IMR-90 (cell line): ENCODE measurements around the gene C20orf173.

Experiments used
- CTCF ChIP-seq: conservative IDR thresholded peaks from 2 replicates; pipeline ENCODE4 v1.5.1; 2012; ENCODE audit warnings: mild to moderate bottlenecking, low read depth, low read length, improper control_type of control experiment
- MAFK ChIP-seq: IDR thresholded peaks from 2 replicates; pipeline ENCODE4 v1.6.1; 2012; ENCODE audit warnings: low read depth, low read length, improper control_type of control experiment
- MAZ ChIP-seq: IDR thresholded peaks from 2 replicates; pipeline ENCODE4 v1.6.1; 2012; ENCODE audit warnings: low read depth, mild to moderate bottlenecking, low read length, improper control_type of control experiment, moderate library complexity, borderline replicate concordance
- MXI1 ChIP-seq: IDR thresholded peaks from 2 replicates; pipeline ENCODE4 v1.6.1; 2012; ENCODE audit warnings: low read depth, mild to moderate bottlenecking, low read length, moderate library complexity, borderline replicate concordance
- POLR2A ChIP-seq: IDR thresholded peaks from 2 replicates; pipeline ENCODE4 v1.6.1; 2012; ENCODE audit warnings: mild to moderate bottlenecking, low read depth, low read length
- RAD21 ChIP-seq: IDR thresholded peaks from 2 replicates; pipeline ENCODE4 v1.6.1; 2012; ENCODE audit warnings: low read length, improper control_type of control experiment
- RCOR1 ChIP-seq: IDR thresholded peaks from 2 replicates; pipeline ENCODE4 v1.6.1; 2012; ENCODE audit warnings: mild to moderate bottlenecking, low read length, improper control_type of control experiment; ENCODE audit not compliant: insufficient replicate concordance
- SMC3 ChIP-seq: fragments of 150-350 bp; IDR thresholded peaks from 2 replicates; pipeline ENCODE4 v1.6.1; 2016; ENCODE audit warnings: low read depth, mild to moderate bottlenecking, antibody characterized with exemption, low read length, moderate library complexity
- TF ChIP-seq, protein P1 (sequence below): fragments of 150-350 bp; IDR thresholded peaks from 2 replicates; pipeline ENCODE4 v1.6.1; 2017; ENCODE audit warnings: mild to moderate bottlenecking, antibody characterized with exemption, low read length, low read depth

DNA sequence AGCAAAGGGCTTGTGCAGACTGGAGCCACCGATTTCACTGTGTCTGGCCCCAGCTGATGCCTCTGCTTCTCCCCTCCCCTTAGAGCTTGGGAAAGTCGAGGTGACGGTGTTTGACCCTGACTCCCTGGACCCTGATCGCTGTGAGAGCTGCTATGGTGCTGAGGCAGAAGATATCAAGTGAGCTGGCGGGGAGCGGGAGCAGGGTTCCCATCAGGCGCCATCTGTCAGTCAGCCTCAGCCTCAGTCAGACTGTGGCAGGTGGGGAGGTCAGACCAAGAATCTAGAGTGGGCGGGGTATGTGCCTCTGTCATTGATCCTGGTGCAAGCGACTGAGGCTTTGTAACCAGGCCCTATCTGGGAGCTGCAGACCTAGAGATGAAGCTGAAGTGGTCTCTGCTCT lies 17.9 kb upstream of the C20orf173 start:
- no peak for TF ChIP-seq MAZ
- no peak for TF ChIP-seq CTCF
- no peak for TF ChIP-seq MXI1
- TF ChIP-seq, protein P1, sequence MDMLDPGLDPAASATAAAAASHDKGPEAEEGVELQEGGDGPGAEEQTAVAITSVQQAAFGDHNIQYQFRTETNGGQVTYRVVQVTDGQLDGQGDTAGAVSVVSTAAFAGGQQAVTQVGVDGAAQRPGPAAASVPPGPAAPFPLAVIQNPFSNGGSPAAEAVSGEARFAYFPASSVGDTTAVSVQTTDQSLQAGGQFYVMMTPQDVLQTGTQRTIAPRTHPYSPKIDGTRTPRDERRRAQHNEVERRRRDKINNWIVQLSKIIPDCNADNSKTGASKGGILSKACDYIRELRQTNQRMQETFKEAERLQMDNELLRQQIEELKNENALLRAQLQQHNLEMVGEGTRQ = no peak
- no peak for TF ChIP-seq POLR2A
- TF ChIP-seq SMC3 = no peak
- no peak for TF ChIP-seq RAD21
- no peak for TF ChIP-seq RCOR1
- no peak for TF ChIP-seq MAFK
